HG03442 (cell line): ENCODE measurements around the gene PKP4.
"Not testable (repeated sequence)": the region's sequence is repeated elsewhere in the genome, so short reads cannot be mapped to it uniquely, and the experiment has no call there.

Experiments used
- ATAC-seq: cut with Tn5 transposase; IDR thresholded peaks from one replicate; pipeline ENCODE4 v1.9.1; 2021; ENCODE audit warnings: mild to moderate bottlenecking, moderate library complexity; ENCODE audit not compliant: unreplicated experiment

The PKP4 gene

GRCh38 chr2:158464426-158465281, 7.9 kb downstream of the PKP4 start:
- peak; percentile 69 for ATAC-seq

GRCh38 chr2:158467248-158467647, 10.5 kb downstream of the PKP4 start:
- ATAC-seq: no peak

GRCh38 chr2:158472829-158473228, 16.1 kb downstream of the PKP4 start:
- not testable (repeated sequence) for ATAC-seq

GRCh38 chr2:158473300-158473699, 16.5 kb downstream of the PKP4 start:
- not testable (repeated sequence) for ATAC-seq

GRCh38 chr2:158473719-158474392, 17.1 kb downstream of the PKP4 start:
- ATAC-seq: no peak

- not testable (repeated sequence) for ATAC-seq
Measured at GRCh38 chr2:158474526-158475011, 17.8 kb downstream of the PKP4 start.

- ATAC-seq: no peak
Measured at GRCh38 chr2:158477202-158477601, 20.4 kb downstream of the PKP4 start.

GRCh38 chr2:158478237-158478636, 21.5 kb downstream of the PKP4 start:
- no peak for ATAC-seq

GRCh38 chr2:158478816-158479215, 22.1 kb downstream of the PKP4 start:
- ATAC-seq: no peak

- ATAC-seq: no peak
Measured at GRCh38 chr2:158481116-158481515, 24.4 kb downstream of the PKP4 start.

- no peak for ATAC-seq
Measured at GRCh38 chr2:158482594-158482993, 25.8 kb downstream of the PKP4 start.

GRCh38 chr2:158484892-158485556, 28.3 kb downstream of the PKP4 start:
- peak; percentile 65 for ATAC-seq

- ATAC-seq: no peak
Measured at GRCh38 chr2:158486150-158486969, 29.6 kb downstream of the PKP4 start.

GRCh38 chr2:158486970-158487325, 30.2 kb downstream of the PKP4 start:
- no peak for ATAC-seq

GRCh38 chr2:158487419-158487818, 30.7 kb downstream of the PKP4 start:
- no peak for ATAC-seq

- ATAC-seq: no peak
Measured at GRCh38 chr2:158488442-158489216, 31.9 kb downstream of the PKP4 start.

GRCh38 chr2:158489366-158490112, 32.8 kb downstream of the PKP4 start:
- no peak for ATAC-seq

GRCh38 chr2:158491072-158491471, 34.3 kb downstream of the PKP4 start:
- ATAC-seq: no peak

GRCh38 chr2:158493458-158493857, 36.7 kb downstream of the PKP4 start:
- no peak for ATAC-seq
